Thyroid gland (tissue), 4 donors: ENCODE results near the gene CLOCK. TPM values are rescaled to one million over a fixed set of nuclear protein-coding genes. Genes with fewer than 3 reads are reported as not detected.

Experiments
- DNase-seq, 2 donors: peaks; one replicate each; pipeline ENCODE4 v3.0.0-alpha.2; 2019
- H3K27ac ChIP-seq, 3 donors: fragments of 200-600 bp; sonication (generic); 1 replicate in 2 of 3; 2 replicates in 1 of 3; pipeline ENCODE4 v1.5.1; 2016 to 2019; ENCODE audit warnings: mild to moderate bottlenecking in 1 of 3, moderate library complexity in 1 of 3
- H3K27me3 ChIP-seq: fragments of 200-600 bp; sonication (generic); one replicate; pipeline ENCODE4 v1.5.1; 2019
- H3K36me3 ChIP-seq, 2 donors: fragments of 200-600 bp; sonication (generic); one replicate each; pipeline ENCODE4 v1.5.1; 2016 to 2019
- H3K4me1 ChIP-seq, 2 donors: fragments of 200-600 bp; sonication (generic); one replicate each; pipeline ENCODE4 v1.5.1; 2017 to 2019
- H3K4me3 ChIP-seq, 3 donors: fragments of 200-600 bp; sonication (generic); replicated peaks in 1 of 3; 1 replicate in 2 of 3; 2 replicates in 1 of 3; pipeline ENCODE4 v1.5.1; 2016; ENCODE audit warnings: mild to moderate bottlenecking in 1 of 3
- H3K9me3 ChIP-seq: fragments of 200-600 bp; sonication (generic); one replicate; pipeline ENCODE4 v1.5.1; 2017
- POLR2A ChIP-seq, 2 donors: fragments of 450-650 bp; IDR thresholded peaks; one replicate each; pipeline ENCODE4 v1.6.1; 2017; ENCODE audit warnings: antibody characterized with exemption in 2 of 2, mild to moderate bottlenecking in 2 of 2, moderate library complexity in 1 of 2
- WGBS, 2 donors: methylation state at CpG; one replicate each; pipeline ENCODE4 v1.1.5; 2017; 5-methylcytosine and 5-hydroxymethylcytosine counted together
- intact Hi-C: fragments of 100-400 bp; cut with DNase I; formaldehyde crosslinking; loops from one replicate; pipeline ENCODE4 v1.15.1; 2023
- total RNA-seq, 4 donors: library from RNA; depleted of rRNA; stranded (reverse); fragments of >200 nt; gene quantifications; one replicate each; pipeline ENCODE4 v1.2.3, GENCODE V29; 2016
- TF ChIP-seq, protein P1 (sequence below), 6 experiments: fragments of 200-600 bp in 3 of 6; fragments of 450-650 bp in 3 of 6; sonication (generic) in 3 of 6; IDR thresholded peaks; one replicate each; pipeline ENCODE4 v1.5.1; 2016 to 2019; ENCODE audit warnings: antibody characterized with exemption in 6 of 6, mild to moderate bottlenecking in 2 of 6, inconsistent platforms in 1 of 6, moderate library complexity in 1 of 6

Gene CLOCK
- total RNA-seq, 4 donors from 2014 or later = 26.1 to 60.3 (median 31.6) TPM

DNA sequence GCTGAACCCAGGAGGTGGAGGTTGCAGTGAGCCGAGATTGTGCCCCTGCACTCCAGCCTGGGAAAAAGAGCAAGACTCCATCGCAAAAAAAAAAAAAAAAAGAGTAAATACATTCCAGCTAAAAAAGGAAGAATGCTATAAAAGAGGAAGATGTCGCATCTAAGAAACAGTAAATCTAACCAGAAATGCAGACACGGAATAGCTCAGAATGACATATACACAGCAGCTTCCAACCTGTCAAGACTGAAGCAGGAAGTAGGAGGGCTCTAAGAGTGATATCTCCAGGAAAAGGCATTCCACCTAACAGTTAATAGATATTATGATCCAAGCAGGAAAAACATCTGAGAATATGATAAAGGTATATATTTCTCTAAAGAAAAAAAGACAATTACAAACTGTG is 16.0 kb downstream of the CLOCK start:
- H3K4me1 ChIP-seq = no peaks in the 10 kb centered on the region
- intact Hi-C loops = no loop called here
- 86 to 93% methylated on average over 4 of the region's 4 CpGs for WGBS, 2 donors
- no peak overlapping the region for H3K4me3 ChIP-seq
- no peaks in the 10 kb centered on the region for H3K9me3 ChIP-seq
- DNase-seq = no peak
- TF ChIP-seq POLR2A (IDR thresholded peaks at IDR 0.05) = no peak
- TF ChIP-seq, protein P1, sequence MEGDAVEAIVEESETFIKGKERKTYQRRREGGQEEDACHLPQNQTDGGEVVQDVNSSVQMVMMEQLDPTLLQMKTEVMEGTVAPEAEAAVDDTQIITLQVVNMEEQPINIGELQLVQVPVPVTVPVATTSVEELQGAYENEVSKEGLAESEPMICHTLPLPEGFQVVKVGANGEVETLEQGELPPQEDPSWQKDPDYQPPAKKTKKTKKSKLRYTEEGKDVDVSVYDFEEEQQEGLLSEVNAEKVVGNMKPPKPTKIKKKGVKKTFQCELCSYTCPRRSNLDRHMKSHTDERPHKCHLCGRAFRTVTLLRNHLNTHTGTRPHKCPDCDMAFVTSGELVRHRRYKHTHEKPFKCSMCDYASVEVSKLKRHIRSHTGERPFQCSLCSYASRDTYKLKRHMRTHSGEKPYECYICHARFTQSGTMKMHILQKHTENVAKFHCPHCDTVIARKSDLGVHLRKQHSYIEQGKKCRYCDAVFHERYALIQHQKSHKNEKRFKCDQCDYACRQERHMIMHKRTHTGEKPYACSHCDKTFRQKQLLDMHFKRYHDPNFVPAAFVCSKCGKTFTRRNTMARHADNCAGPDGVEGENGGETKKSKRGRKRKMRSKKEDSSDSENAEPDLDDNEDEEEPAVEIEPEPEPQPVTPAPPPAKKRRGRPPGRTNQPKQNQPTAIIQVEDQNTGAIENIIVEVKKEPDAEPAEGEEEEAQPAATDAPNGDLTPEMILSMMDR (IDR thresholded peaks at IDR 0.05) = no peak
- no peaks in the 10 kb centered on the region for H3K27me3 ChIP-seq
- no peaks in the 10 kb centered on the region for H3K36me3 ChIP-seq
- H3K27ac ChIP-seq = no peak overlapping the region

DNA sequence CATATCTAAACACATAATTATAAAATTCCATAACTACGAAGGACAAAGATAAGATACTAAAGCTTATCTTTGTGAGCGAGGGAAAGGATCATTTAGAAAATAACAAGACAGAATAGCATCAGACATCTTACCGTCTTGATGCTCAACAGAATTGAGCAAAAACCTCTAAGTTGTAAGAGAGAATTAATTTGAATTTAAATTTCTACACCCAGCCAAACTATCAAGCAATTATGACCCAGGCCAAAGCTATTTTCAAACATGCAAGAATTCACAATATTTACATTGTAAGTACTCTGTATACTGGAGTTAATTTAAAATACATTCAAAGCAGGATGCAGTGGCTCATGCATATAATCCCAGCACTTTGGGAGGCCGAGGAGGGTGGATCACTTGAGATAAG is 16.5 kb downstream of the CLOCK start:
- Histone ChIP-seq H3K36me3 (no peaks in the 10 kb centered on the region), H3K9me3 (no peaks in the 10 kb centered on the region), H3K27ac (no peak overlapping the region), H3K27me3 (no peaks in the 10 kb centered on the region), H3K4me3 (no peak overlapping the region), H3K4me1 (no peaks in the 10 kb centered on the region)
- no peak for DNase-seq
- intact Hi-C loops = no loop called here
- TF ChIP-seq, protein P1 (IDR thresholded peaks at IDR 0.05) = no peak
- no peak for TF ChIP-seq POLR2A (IDR thresholded peaks at IDR 0.05)
- WGBS, 2 donors = 91 to 94% methylated on average over 4 of the region's 4 CpGs

DNA sequence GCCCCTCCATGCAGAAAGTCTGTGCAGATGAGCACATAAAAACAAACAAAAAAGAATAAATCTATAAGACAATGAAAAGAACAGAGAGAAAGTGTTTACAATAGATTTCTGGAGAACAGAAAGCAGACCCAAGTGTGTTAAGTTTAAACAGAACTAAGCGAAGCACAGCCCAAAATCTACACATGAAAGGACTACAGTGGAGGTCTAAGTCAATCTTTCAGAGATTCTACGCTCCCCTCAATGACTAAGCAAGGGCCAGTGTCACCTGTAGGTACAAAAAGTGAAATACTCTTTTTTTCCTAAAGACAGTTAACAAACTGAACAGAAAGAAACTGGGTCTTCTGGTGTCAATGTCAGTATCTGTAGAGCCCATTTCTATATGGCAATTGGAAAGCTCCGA is 18.2 kb downstream of the CLOCK start:
- TF ChIP-seq, protein P1 (IDR thresholded peaks at IDR 0.05) = no peak
- TF ChIP-seq POLR2A (IDR thresholded peaks at IDR 0.05) = no peak
- Histone ChIP-seq H3K27ac (no peak overlapping the region), H3K4me1 (no peaks in the 10 kb centered on the region), H3K9me3 (no peaks in the 10 kb centered on the region), H3K4me3 (no peak overlapping the region), H3K36me3 (no peaks in the 10 kb centered on the region), H3K27me3 (no peaks in the 10 kb centered on the region)
- WGBS, 2 donors = 95 to 96% methylated on average over 3 of the region's 3 CpGs
- intact Hi-C loops = no loop called here
- DNase-seq = no peak

GRCh38 chr4:55524844-55525571 is 21.7 kb downstream of the CLOCK start:
- WGBS, 2 donors = 93 to 98% methylated on average over 4 of the region's 4 CpGs
- Histone ChIP-seq H3K27ac (no peak overlapping the region), H3K4me3 (no peak overlapping the region), H3K27me3 (no peaks in the 10 kb centered on the region), H3K9me3 (no peaks in the 10 kb centered on the region), H3K36me3 (no peaks in the 10 kb centered on the region), H3K4me1 (no peaks in the 10 kb centered on the region)
- intact Hi-C loops = no loop called here
- DNase-seq = no peak
- TF ChIP-seq, protein P1 (IDR thresholded peaks at IDR 0.05) = no peak
- no peak for TF ChIP-seq POLR2A (IDR thresholded peaks at IDR 0.05)

- H3K27me3 ChIP-seq = no peaks in the 10 kb centered on the region
- H3K4me1 ChIP-seq = no peaks in the 10 kb centered on the region
- H3K4me3 ChIP-seq = no peak overlapping the region
- no peaks in the 10 kb centered on the region for H3K36me3 ChIP-seq
- H3K27ac ChIP-seq = no peak overlapping the region
- no peak for DNase-seq
- no peak for TF ChIP-seq POLR2A (IDR thresholded peaks at IDR 0.05)
- TF ChIP-seq, protein P1 (IDR thresholded peaks at IDR 0.05) = no peak
- intact Hi-C loops = no loop called here
- H3K9me3 ChIP-seq = no peaks in the 10 kb centered on the region
Observed at GRCh38 chr4:55518442-55518841, 28.3 kb downstream of the CLOCK start.
